GM20431 (cell line): ENCODE data around the gene DGKQ.
"Not testable (repeated sequence)": the region's sequence is repeated elsewhere in the genome, so short reads cannot be mapped to it uniquely, and the experiment has no call there.

Experiments used
- in situ Hi-C: fragments of 300-500 bp; cut with MseI, MboI; formaldehyde crosslinking; loops from one replicate; pipeline ENCODE4 v1.15.0; 2020; ENCODE audit warnings: low sequenced_read_pairs; ENCODE audit not compliant: unreplicated experiment

The DGKQ gene

GRCh38 chr4:1011022-1011665 lies 37.8 kb upstream of the DGKQ start, which contains the start of gene FGFRL1:
FGFRL1 (plus strand) TSS chr4:1011626; CDS start chr4:1012486, 860 bp downstream.
- in situ Hi-C loops, result no loop called here

- in situ Hi-C loops, result no loop called here
These were observed 37.1 kb upstream of the DGKQ start for GRCh38 chr4:1010395-1011021.

GRCh38 chr4:1009542-1010394 lies 36.4 kb upstream of the DGKQ start:
- in situ Hi-C loops, result no loop called here

- in situ Hi-C loops, result no loop called here
These were observed 35.6 kb upstream of the DGKQ start for GRCh38 chr4:1008840-1009541.

GRCh38 chr4:1006856-1007255 lies 33.5 kb upstream of the DGKQ start:
- in situ Hi-C loops, result no loop called here

- in situ Hi-C loops, result no loop called here
These were observed 31.5 kb upstream of the DGKQ start for GRCh38 chr4:1004557-1005485.

- in situ Hi-C loops, result no loop called here
These were observed 30.7 kb upstream of the DGKQ start for GRCh38 chr4:1004071-1004418.

GRCh38 chr4:1003271-1004070 lies 30.1 kb upstream of the DGKQ start:
- in situ Hi-C loops, result no loop called here

GRCh38 chr4:1002631-1003251 lies 29.4 kb upstream of the DGKQ start:
- in situ Hi-C loops, result no loop called here

- in situ Hi-C loops, result no loop called here
These were observed 28.8 kb upstream of the DGKQ start for GRCh38 chr4:1002131-1002630.

GRCh38 chr4:1001561-1002130 lies 28.3 kb upstream of the DGKQ start:
- in situ Hi-C loops, result no loop called here

GRCh38 chr4:1000686-1001260 lies 27.4 kb upstream of the DGKQ start:
- in situ Hi-C loops, result no loop called here

- in situ Hi-C loops, result no loop called here
These were observed 26.6 kb upstream of the DGKQ start for GRCh38 chr4:999882-1000425.

- in situ Hi-C loops, result not testable (repeated sequence)
These were observed 26.0 kb upstream of the DGKQ start for GRCh38 chr4:999240-999863.

- in situ Hi-C loops, result no loop called here
These were observed 24.8 kb upstream of the DGKQ start for GRCh38 chr4:998096-998691.

GRCh38 chr4:997375-998071 lies 24.2 kb upstream of the DGKQ start:
- in situ Hi-C loops, result no loop called here
